ENCODE data around the gene EFNA5. TPM values are rescaled to one million over a fixed set of nuclear protein-coding genes. Genes with fewer than 3 reads are reported as not detected.
"Not testable (repeated sequence)": the region's sequence is repeated elsewhere in the genome, so short reads cannot be mapped to it uniquely, and the experiment has no call there.

Gene EFNA5
- total RNA-seq, 1 experiment from 2014 or later, result 5.8 TPM

GRCh38 chr5:107460789-107461188, 209.9 kb downstream of the EFNA5 start:
- DNase-seq (ENCODE audit: low read depth), result no peak

GRCh38 chr5:107459605-107460004, 211.1 kb downstream of the EFNA5 start:
- no peak for DNase-seq (ENCODE audit: low read depth)

GRCh38 chr5:107458322-107458721, 212.4 kb downstream of the EFNA5 start:
- DNase-seq (ENCODE audit: low read depth), result no peak

- DNase-seq (ENCODE audit: low read depth), result no peak
Observed at GRCh38 chr5:107457881-107458280, 212.9 kb downstream of the EFNA5 start.

GRCh38 chr5:107457138-107457537, 213.6 kb downstream of the EFNA5 start:
- no peak for DNase-seq (ENCODE audit: low read depth)

- DNase-seq (ENCODE audit: low read depth), result no peak
Observed at GRCh38 chr5:107456281-107456715, 214.4 kb downstream of the EFNA5 start.

GRCh38 chr5:107455111-107455544, 215.6 kb downstream of the EFNA5 start:
- DNase-seq (ENCODE audit: low read depth), result peak; percentile 48

- DNase-seq (ENCODE audit: low read depth), result not testable (repeated sequence)
Observed at GRCh38 chr5:107451827-107452226, 218.9 kb downstream of the EFNA5 start.

GRCh38 chr5:107451028-107451427, 219.7 kb downstream of the EFNA5 start:
- DNase-seq (ENCODE audit: low read depth), result no peak

GRCh38 chr5:107450531-107450930, 220.2 kb downstream of the EFNA5 start:
- no peak for DNase-seq (ENCODE audit: low read depth)

- no peak for DNase-seq (ENCODE audit: low read depth)
Observed at GRCh38 chr5:107449369-107449768, 221.4 kb downstream of the EFNA5 start.

GRCh38 chr5:107447587-107447986, 223.2 kb downstream of the EFNA5 start:
- DNase-seq (ENCODE audit: low read depth), result no peak

GRCh38 chr5:107446972-107447371, 223.8 kb downstream of the EFNA5 start:
- DNase-seq (ENCODE audit: low read depth), result no peak

- no peak for DNase-seq (ENCODE audit: low read depth)
Observed at GRCh38 chr5:107444300-107444699, 226.4 kb downstream of the EFNA5 start.

GRCh38 chr5:107443897-107444296, 226.8 kb downstream of the EFNA5 start:
- DNase-seq (ENCODE audit: low read depth), result no peak

- no peak for DNase-seq (ENCODE audit: low read depth)
Observed at GRCh38 chr5:107442452-107442851, 228.3 kb downstream of the EFNA5 start.

GRCh38 chr5:107439832-107440231, 230.9 kb downstream of the EFNA5 start:
- no peak for DNase-seq (ENCODE audit: low read depth)

GRCh38 chr5:107437986-107438510, 232.7 kb downstream of the EFNA5 start:
- DNase-seq (ENCODE audit: low read depth), result no peak

GRCh38 chr5:107437154-107437553, 233.6 kb downstream of the EFNA5 start:
- DNase-seq (ENCODE audit: low read depth), result no peak

- no peak for DNase-seq (ENCODE audit: low read depth)
Observed at GRCh38 chr5:107436201-107436600, 234.5 kb downstream of the EFNA5 start.

- no peak for DNase-seq (ENCODE audit: low read depth)
Observed at GRCh38 chr5:107435061-107435460, 235.7 kb downstream of the EFNA5 start.

- DNase-seq (ENCODE audit: low read depth), result not testable (repeated sequence)
Observed at GRCh38 chr5:107433646-107434045, 237.1 kb downstream of the EFNA5 start.

- DNase-seq (ENCODE audit: low read depth), result peak; percentile 56
Observed at GRCh38 chr5:107431998-107432397, 238.7 kb downstream of the EFNA5 start.

GRCh38 chr5:107431536-107431935, 239.2 kb downstream of the EFNA5 start:
- DNase-seq (ENCODE audit: low read depth), result no peak

Data from Daoy (cell line).